ENCODE results near the gene FOXA1.

FOXA1 gene

DNA sequence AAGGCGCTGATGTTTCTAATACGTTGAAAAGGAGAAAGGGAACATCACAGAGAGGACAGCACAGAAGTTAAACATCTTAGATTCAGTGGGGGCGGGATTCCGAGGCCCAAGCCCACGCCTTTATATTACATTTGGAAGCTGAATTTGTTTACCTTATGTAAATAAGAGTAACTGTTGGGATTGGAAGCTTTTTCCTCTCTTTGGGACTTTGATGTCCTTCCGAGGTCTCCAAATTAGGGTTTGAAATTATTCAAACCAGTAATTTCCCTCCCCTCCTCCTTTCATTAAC lies 6.4 kb downstream of the FOXA1 start:
- H3K36me3 ChIP-seq (ENCODE audit: control insufficient read depth in 2 of 2, insufficient read depth in 1 of 2, low read length in 2 of 2), result peaks cover 0 to 15% of the 10 kb centered on the region in 2 experiments; a peak in 1 of 3 replicates
- peak overlapping the region; percentile 97 for H3K27ac ChIP-seq (ENCODE audit: extremely low read depth, low read depth, low read length)
- no peaks in the 10 kb centered on the region for H3K4me1 ChIP-seq (ENCODE audit: control insufficient read depth, insufficient read depth, low read length)
- H3K9me3 ChIP-seq (ENCODE audit: control insufficient read depth, insufficient read depth, low read depth, low read length), result no peaks in the 10 kb centered on the region
- CTCF ChIA-PET, result interaction anchor here (1.2 to 2.1 kb wide), 3 partner anchors 286 to 359 kb away, joined by 3 to 6 read pairs (median 5); no protein-coding TSS in a partner anchor
- TF ChIP-seq ZFHX2 (tag by site-specific recombination; conservative IDR thresholded peaks at IDR 0.05) (peak; percentile 26; the same call in 1 of the 2 replicates), ZNF366 (tag by site-specific recombination; conservative IDR thresholded peaks at IDR 0.05) (peak; percentile 31; the same call in 1 of the 2 replicates), EGR2 (tag by site-specific recombination; IDR thresholded peaks at IDR 0.05; ENCODE audit: low read depth) (0 out of 2 replicates have a peak, but pooled peaks have one; percentile 3), ZNF654 (tag by site-specific recombination; IDR thresholded peaks at IDR 0.05; ENCODE audit: low read depth) (no peak)
- POLR2A ChIA-PET, result no interaction called here
- peak overlapping the region; percentile 46 for H3K4me3 ChIP-seq (ENCODE audit: low read depth, low read length)

DNA sequence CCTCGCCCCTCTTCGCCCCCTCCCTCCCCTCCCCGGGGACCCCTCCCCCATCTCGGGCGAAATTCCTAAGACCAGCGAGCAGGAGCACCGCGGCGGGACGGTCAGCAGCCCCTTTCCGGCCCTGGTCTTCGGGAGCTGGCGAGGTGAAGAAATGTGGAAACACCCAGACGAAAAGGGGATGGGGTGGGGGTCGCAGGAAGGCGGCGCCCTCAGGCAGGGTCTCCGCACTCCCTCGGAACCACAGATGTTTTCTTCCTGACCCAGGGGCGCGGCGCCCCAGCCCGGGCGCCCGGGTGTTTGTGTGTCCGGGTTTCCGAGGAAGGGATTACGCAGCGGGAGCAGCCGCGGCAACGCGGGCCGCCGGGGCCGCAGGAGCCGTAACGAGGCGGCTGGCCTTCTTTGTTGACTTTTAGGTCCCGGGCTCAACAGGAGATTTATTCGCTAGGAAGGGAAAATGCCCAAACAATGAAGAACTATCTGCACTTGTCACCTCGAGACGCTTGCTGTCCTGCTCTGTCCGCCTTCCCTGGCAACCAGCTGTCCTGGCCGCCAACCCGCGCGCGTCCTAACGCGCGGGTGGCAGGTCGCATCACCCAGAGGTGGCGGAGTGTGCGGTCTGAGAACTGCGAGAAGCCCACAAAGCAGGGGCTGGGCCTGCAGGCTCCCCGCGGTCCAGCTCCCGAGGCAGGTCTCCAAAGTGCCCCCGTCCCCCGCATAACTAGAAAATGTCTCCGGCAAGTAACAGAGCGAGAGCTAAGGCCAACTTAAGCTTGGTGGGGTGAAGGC lies 7.0 kb downstream of the FOXA1 start:
- H3K4me3 ChIP-seq (ENCODE audit: low read depth, low read length), result peak overlapping the region; percentile 46
- no peaks in the 10 kb centered on the region for H3K4me1 ChIP-seq (ENCODE audit: control insufficient read depth, insufficient read depth, low read length)
- H3K9me3 ChIP-seq (ENCODE audit: control insufficient read depth, insufficient read depth, low read depth, low read length), result no peaks in the 10 kb centered on the region
- TF ChIP-seq ZBTB8A (tag by site-specific recombination; IDR thresholded peaks at IDR 0.05), result peak; percentile 73
- peak; percentile 81 for TF ChIP-seq ZBTB20 (tag by site-specific recombination; IDR thresholded peaks at IDR 0.05)
- no peak for TF ChIP-seq ZNF558 (tag by site-specific recombination; IDR thresholded peaks at IDR 0.05)
- 0 out of 2 replicates have a peak, but pooled peaks have one; percentile 6 for TF ChIP-seq EGR2 (tag by site-specific recombination; IDR thresholded peaks at IDR 0.05; ENCODE audit: low read depth)
- TF ChIP-seq SALL2 (tag by site-specific recombination; IDR thresholded peaks at IDR 0.05; ENCODE audit: borderline replicate concordance), result no peak
- peak; percentile 40; the same call in 1 of the 2 replicates for TF ChIP-seq GLIS2 (tag by site-specific recombination; IDR thresholded peaks at IDR 0.05)
- TF ChIP-seq, protein P1, sequence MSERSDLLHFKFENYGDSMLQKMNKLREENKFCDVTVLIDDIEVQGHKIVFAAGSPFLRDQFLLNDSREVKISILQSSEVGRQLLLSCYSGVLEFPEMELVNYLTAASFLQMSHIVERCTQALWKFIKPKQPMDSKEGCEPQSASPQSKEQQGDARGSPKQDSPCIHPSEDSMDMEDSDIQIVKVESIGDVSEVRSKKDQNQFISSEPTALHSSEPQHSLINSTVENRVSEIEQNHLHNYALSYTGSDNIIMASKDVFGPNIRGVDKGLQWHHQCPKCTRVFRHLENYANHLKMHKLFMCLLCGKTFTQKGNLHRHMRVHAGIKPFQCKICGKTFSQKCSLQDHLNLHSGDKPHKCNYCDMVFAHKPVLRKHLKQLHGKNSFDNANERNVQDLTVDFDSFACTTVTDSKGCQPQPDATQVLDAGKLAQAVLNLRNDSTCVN (tag by site-specific recombination; optimal IDR thresholded peaks at IDR 0.05), result peak; percentile 65
- peak; percentile 64; the same call in 1 of the 2 replicates for TF ChIP-seq ZXDB (tag by site-specific recombination; IDR thresholded peaks at IDR 0.05)
- H3K36me3 ChIP-seq (ENCODE audit: control insufficient read depth in 2 of 2, insufficient read depth in 1 of 2, low read length in 2 of 2), result peaks cover 0 to 15% of the 10 kb centered on the region in 2 experiments; a peak in 1 of 3 replicates
- H3K27ac ChIP-seq (ENCODE audit: extremely low read depth, low read depth, low read length), result peak overlapping the region; percentile 97
- ChIA-PET CTCF (interaction anchor here (0.6 to 2.1 kb wide), 4 partner anchors 66 to 358 kb away, joined by 3 to 6 read pairs (median 4); no protein-coding TSS in a partner anchor), POLR2A (no interaction called here)

DNA sequence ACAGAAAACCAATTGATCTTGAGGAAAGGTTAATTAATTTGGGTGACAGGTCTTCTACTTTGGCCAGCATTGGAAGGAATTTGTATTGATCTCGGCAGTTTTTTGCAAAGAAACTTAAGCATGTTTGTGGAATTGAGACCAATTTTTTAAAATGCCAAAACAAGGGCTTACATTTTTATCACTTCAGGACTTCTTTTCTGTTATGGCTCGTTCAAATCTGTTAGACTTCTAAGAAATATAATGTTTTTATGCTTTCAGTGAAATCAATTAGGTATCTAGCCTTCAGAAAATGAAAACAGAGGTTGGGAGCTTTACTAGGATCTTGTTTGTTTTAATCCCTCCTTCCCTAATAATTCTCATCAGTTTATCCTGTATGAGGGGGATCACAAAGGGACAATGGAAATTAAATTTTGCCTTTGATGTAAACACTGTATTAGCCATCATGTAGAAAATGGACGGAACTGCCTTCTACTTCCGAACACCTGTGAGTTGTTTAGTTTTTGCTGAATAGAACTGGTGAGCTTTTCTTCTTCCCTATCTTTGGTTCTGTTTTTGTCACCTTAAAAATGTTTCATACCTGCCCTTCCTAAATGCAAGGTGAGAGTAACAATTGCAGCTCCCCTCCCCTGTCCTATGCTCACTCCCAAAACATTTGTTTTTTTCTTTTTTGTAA lies 7.8 kb downstream of the FOXA1 start:
- Histone ChIP-seq H3K36me3 (ENCODE audit: control insufficient read depth in 2 of 2, insufficient read depth in 1 of 2, low read length in 2 of 2) (peaks cover 0 to 10% of the 10 kb centered on the region in 2 experiments; a peak in 1 of 3 replicates), H3K4me3 (ENCODE audit: low read depth, low read length) (peak overlapping the region; percentile 46), H3K9me3 (ENCODE audit: control insufficient read depth, insufficient read depth, low read depth, low read length) (no peaks in the 10 kb centered on the region), H3K4me1 (ENCODE audit: control insufficient read depth, insufficient read depth, low read length) (no peaks in the 10 kb centered on the region), H3K27ac (ENCODE audit: extremely low read depth, low read depth, low read length) (peak overlapping the region; percentile 13; the same call in 1 of the 2 replicates)
- TF ChIP-seq, protein P2, sequence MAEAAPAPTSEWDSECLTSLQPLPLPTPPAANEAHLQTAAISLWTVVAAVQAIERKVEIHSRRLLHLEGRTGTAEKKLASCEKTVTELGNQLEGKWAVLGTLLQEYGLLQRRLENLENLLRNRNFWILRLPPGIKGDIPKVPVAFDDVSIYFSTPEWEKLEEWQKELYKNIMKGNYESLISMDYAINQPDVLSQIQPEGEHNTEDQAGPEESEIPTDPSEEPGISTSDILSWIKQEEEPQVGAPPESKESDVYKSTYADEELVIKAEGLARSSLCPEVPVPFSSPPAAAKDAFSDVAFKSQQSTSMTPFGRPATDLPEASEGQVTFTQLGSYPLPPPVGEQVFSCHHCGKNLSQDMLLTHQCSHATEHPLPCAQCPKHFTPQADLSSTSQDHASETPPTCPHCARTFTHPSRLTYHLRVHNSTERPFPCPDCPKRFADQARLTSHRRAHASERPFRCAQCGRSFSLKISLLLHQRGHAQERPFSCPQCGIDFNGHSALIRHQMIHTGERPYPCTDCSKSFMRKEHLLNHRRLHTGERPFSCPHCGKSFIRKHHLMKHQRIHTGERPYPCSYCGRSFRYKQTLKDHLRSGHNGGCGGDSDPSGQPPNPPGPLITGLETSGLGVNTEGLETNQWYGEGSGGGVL (tag by site-specific recombination; IDR thresholded peaks at IDR 0.05), result no peak
- TF ChIP-seq ZNF529 (tag by site-specific recombination; IDR thresholded peaks at IDR 0.05; ENCODE audit: insufficient replicate concordance) (no peak), HOXA7 (CRISPR knock-in tag; IDR thresholded peaks at IDR 0.05; ENCODE audit: borderline replicate concordance) (no peak), ZNF600 (tag by site-specific recombination; IDR thresholded peaks at IDR 0.05) (0 out of 2 replicates have a peak, but pooled peaks have one; percentile 19)
- TF ChIP-seq, protein P3, sequence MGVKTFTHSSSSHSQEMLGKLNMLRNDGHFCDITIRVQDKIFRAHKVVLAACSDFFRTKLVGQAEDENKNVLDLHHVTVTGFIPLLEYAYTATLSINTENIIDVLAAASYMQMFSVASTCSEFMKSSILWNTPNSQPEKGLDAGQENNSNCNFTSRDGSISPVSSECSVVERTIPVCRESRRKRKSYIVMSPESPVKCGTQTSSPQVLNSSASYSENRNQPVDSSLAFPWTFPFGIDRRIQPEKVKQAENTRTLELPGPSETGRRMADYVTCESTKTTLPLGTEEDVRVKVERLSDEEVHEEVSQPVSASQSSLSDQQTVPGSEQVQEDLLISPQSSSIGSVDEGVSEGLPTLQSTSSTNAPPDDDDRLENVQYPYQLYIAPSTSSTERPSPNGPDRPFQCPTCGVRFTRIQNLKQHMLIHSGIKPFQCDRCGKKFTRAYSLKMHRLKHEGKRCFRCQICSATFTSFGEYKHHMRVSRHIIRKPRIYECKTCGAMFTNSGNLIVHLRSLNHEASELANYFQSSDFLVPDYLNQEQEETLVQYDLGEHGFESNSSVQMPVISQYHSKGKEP (tag by site-specific recombination; IDR thresholded peaks at IDR 0.05), result no peak
- CTCF ChIA-PET, result interaction anchor here (0.5 to 0.9 kb wide), 3 partner anchors 65 to 357 kb away, joined by 3 to 4 read pairs (median 3); no protein-coding TSS in a partner anchor
- POLR2A ChIA-PET, result no interaction called here
